Activated CD8-positive, alpha-beta T cell treated with anti-CD3 and anti-CD28 coated beads for 36 hours (primary cell): ENCODE results near the gene CAPZA1. TPM values are rescaled to one million over a fixed set of nuclear protein-coding genes. Genes with fewer than 3 reads are reported as not detected.
A peak's percentile ranks its signal among the peaks of the same experiment; 100 is the strongest.

Experiments
- ATAC-seq: fragments of 200-7000 bp; cut with Tn5 transposase; one replicate; pipeline ENCODE4 v1.10.0; 2021; ENCODE audit warnings: mild to moderate bottlenecking, moderate library complexity
- CTCF ChIA-PET: fragments of 350-600 bp; sonication (Branson Sonifier 250); formaldehyde crosslinking; loops from one replicate; lab custom pipeline; 2021; ENCODE audit warnings: antibody characterized with exemption; lab: Charles Lee
- POLR2A ChIA-PET: fragments of 350-600 bp; sonication (Branson Sonifier 250); formaldehyde crosslinking; loops from one replicate; lab custom pipeline; 2021; ENCODE audit warnings: antibody characterized with exemption; lab: Charles Lee
- DNase-seq: peaks from one replicate; pipeline ENCODE4 v3.0.0-alpha.2; 2020
- H3K27ac Mint-ChIP-seq: one replicate; pipeline ENCODE4 v1.8.0; 2021; ENCODE audit warnings: mild to moderate bottlenecking, mixed read lengths
- H3K27me3 Mint-ChIP-seq: one replicate; pipeline ENCODE4 v1.8.0; 2021; ENCODE audit warnings: mixed read lengths
- H3K36me3 Mint-ChIP-seq: one replicate; pipeline ENCODE4 v1.8.0; 2021; ENCODE audit warnings: low read depth, mixed read lengths
- H3K4me1 Mint-ChIP-seq: one replicate; pipeline ENCODE4 v1.8.0; 2021; ENCODE audit warnings: low read depth, mixed read lengths
- H3K4me3 Mint-ChIP-seq: one replicate; pipeline ENCODE4 v1.8.0; 2021; ENCODE audit warnings: mild to moderate bottlenecking, moderate library complexity, mixed read lengths
- H3K9me3 Mint-ChIP-seq: one replicate; pipeline ENCODE4 v1.8.0; 2021; ENCODE audit warnings: mixed read lengths
- intact Hi-C: fragments of 100-400 bp; cut with micrococcal nuclease; formaldehyde crosslinking; loops from one replicate; pipeline ENCODE4 v1.10.0; 2022
- total RNA-seq, 2 experiments: library from RNA; stranded (reverse); gene quantifications; one replicate each; pipeline ENCODE4 v1.2.3, GENCODE V29; 2021
- TF ChIP-seq, protein P1 (sequence below): fragments of 200-600 bp; IDR thresholded peaks from one replicate; pipeline ENCODE4 v1.8.0; 2022; ENCODE audit warnings: antibody characterized with exemption, mild to moderate bottlenecking

CAPZA1 gene
- total RNA-seq, 2 experiments from 2014 or later = 220 to 230 TPM

GRCh38 chr1:112703706-112704105 lies 84.1 kb downstream of the CAPZA1 start:
- intact Hi-C loops = loop anchor here (10.0 kb wide), 1 partner anchor 89 kb away; the partner anchor contains the start of genes CAPZA1 and ST7L
- no peak overlapping the region for H3K4me3 Mint-ChIP-seq
- peaks cover 16% of the 10 kb centered on the region for H3K36me3 Mint-ChIP-seq
- H3K9me3 Mint-ChIP-seq = no peaks in the 10 kb centered on the region
- CTCF ChIA-PET = interaction anchor here (1.0 to 6.2 kb wide), 5 partner anchors 13 to 369 kb away, joined by 3 to 60 read pairs (median 6); partner anchors contain the start of genes LRIG2 and PPM1J
- POLR2A ChIA-PET = interaction anchor here (0.9 to 7.5 kb wide), 13 partner anchors 9 to 313 kb away, joined by 3 to 59 read pairs (median 5); partner anchors contain the start of genes CAPZA1, MOV10, PPM1J and ST7L
- DNase-seq (no peak), ATAC-seq (no peak)
- H3K4me1 Mint-ChIP-seq = peaks cover 60% of the 10 kb centered on the region
- H3K27ac Mint-ChIP-seq = no peak overlapping the region
- peaks cover 9% of the 10 kb centered on the region for H3K27me3 Mint-ChIP-seq
- TF ChIP-seq, protein P1, sequence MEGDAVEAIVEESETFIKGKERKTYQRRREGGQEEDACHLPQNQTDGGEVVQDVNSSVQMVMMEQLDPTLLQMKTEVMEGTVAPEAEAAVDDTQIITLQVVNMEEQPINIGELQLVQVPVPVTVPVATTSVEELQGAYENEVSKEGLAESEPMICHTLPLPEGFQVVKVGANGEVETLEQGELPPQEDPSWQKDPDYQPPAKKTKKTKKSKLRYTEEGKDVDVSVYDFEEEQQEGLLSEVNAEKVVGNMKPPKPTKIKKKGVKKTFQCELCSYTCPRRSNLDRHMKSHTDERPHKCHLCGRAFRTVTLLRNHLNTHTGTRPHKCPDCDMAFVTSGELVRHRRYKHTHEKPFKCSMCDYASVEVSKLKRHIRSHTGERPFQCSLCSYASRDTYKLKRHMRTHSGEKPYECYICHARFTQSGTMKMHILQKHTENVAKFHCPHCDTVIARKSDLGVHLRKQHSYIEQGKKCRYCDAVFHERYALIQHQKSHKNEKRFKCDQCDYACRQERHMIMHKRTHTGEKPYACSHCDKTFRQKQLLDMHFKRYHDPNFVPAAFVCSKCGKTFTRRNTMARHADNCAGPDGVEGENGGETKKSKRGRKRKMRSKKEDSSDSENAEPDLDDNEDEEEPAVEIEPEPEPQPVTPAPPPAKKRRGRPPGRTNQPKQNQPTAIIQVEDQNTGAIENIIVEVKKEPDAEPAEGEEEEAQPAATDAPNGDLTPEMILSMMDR = no peak

GRCh38 chr1:112704391-112704933 lies 84.8 kb downstream of the CAPZA1 start:
- Mint-ChIP-seq H3K27ac (peak overlapping the region; percentile 72), H3K4me3 (peak overlapping the region; percentile 71), H3K36me3 (peaks cover 11% of the 10 kb centered on the region), H3K9me3 (no peaks in the 10 kb centered on the region), H3K27me3 (peaks cover 9% of the 10 kb centered on the region), H3K4me1 (peaks cover 59% of the 10 kb centered on the region)
- TF ChIP-seq, protein P1 = no peak
- peak; percentile 54 for ATAC-seq
- DNase-seq = peak; percentile 70
- intact Hi-C loops = loop anchor here (10.0 kb wide), 1 partner anchor 90 kb away; the partner anchor contains the start of genes CAPZA1 and ST7L
- ChIA-PET POLR2A (interaction anchor here (0.9 to 7.5 kb wide), 10 partner anchors 10 to 313 kb away, joined by 3 to 59 read pairs (median 4); partner anchors contain the start of genes CAPZA1, MOV10, PPM1J and ST7L), CTCF (interaction anchor here (1.0 to 6.2 kb wide), 7 partner anchors 9 to 368 kb away, joined by 3 to 60 read pairs (median 6); partner anchors contain the start of genes LRIG2, MOV10 and PPM1J)

- peak; percentile 70 for ATAC-seq
- ChIA-PET POLR2A (interaction anchor here (0.5 to 7.5 kb wide), 10 partner anchors 11 to 314 kb away, joined by 3 to 59 read pairs (median 4); partner anchors contain the start of genes CAPZA1, MOV10 and ST7L), CTCF (interaction anchor here (1.0 to 6.2 kb wide), 7 partner anchors 9 to 368 kb away, joined by 3 to 60 read pairs (median 6); partner anchors contain the start of genes LRIG2, MOV10 and PPM1J)
- H3K9me3 Mint-ChIP-seq = no peaks in the 10 kb centered on the region
- peaks cover 59% of the 10 kb centered on the region for H3K4me1 Mint-ChIP-seq
- DNase-seq = peak; percentile 83
- H3K36me3 Mint-ChIP-seq = peaks cover 8% of the 10 kb centered on the region
- peak overlapping the region; percentile 72 for H3K27ac Mint-ChIP-seq
- peak overlapping the region; percentile 71 for H3K4me3 Mint-ChIP-seq
- TF ChIP-seq, protein P1 = no peak
- peaks cover 11% of the 10 kb centered on the region for H3K27me3 Mint-ChIP-seq
- intact Hi-C loops = loop anchor here (5.0 to 10.0 kb wide), 2 partner anchors 33 to 90 kb away; partner anchors contain the start of genes CAPZA1, MOV10 and ST7L
Observed at GRCh38 chr1:112704934-112705627, 85.4 kb downstream of the CAPZA1 start.

GRCh38 chr1:112706505-112707220 lies 87.0 kb downstream of the CAPZA1 start, which contains the start of gene RHOC:
TSS of gene RHOC (minus strand) at chr1:112707127. CDS start at chr1:112703799, 3,328 bp downstream.
- ChIA-PET CTCF (interaction anchor here (1.1 to 4.2 kb wide), 4 partner anchors 12 to 205 kb away, joined by 3 to 41 read pairs (median 18); partner anchors contain the start of genes CAPZA1 and ST7L), POLR2A (interaction anchor here (1.3 kb wide), 1 partner anchor 27 kb away, joined by 3 read pairs; no protein-coding TSS in a partner anchor)
- Mint-ChIP-seq H3K27ac (no peak within 1 kb of the TSS), H3K4me3 (peak within 1 kb of the TSS; percentile 71), H3K27me3 (peaks cover 11% of the 10 kb centered on the region), H3K9me3 (no peaks in the 10 kb centered on the region), H3K36me3 (peaks cover 5% of the 10 kb centered on the region), H3K4me1 (peaks cover 44% of the 10 kb centered on the region)
- DNase-seq = peak; percentile 43
- TF ChIP-seq, protein P1 = no peak
- peak; percentile 47 for ATAC-seq
- intact Hi-C loops = loop anchor here (2.0 to 10.0 kb wide), 3 partner anchors 34 to 316 kb away; partner anchors contain the start of genes CAPZA1, MOV10 and ST7L
